MV-4-11 (cell line): ENCODE results near the gene SRRM4.

ENCODE experiments used
- DNase-seq: peaks from one replicate; lab custom pipeline; 2025; lab: John Stamatoyannopoulos, UW

Gene SRRM4

DNA sequence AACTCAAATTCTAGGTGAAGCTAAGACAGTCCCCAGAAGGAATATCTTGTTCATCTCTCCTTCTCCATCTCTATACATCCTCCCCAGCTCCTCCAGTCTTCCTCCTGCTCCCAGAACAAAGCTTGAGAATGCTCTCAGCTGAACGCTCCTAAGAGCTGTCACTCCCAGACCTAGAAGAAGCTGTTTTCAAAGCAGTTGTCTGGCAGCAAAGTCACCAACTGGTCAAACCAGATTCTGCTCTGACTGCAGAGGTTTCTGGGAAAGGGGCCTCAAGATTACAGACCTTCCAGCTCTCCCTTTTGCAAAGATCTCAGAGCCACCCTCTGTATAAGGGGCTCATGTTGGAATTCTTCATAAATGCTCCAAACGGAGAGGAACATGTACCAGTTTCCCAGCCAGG lies 187.8 kb downstream of the SRRM4 start:
- no peak for DNase-seq

- DNase-seq, result no peak
Measured at GRCh38 chr12:119171291-119171690, 189.9 kb downstream of the SRRM4 start.

DNA sequence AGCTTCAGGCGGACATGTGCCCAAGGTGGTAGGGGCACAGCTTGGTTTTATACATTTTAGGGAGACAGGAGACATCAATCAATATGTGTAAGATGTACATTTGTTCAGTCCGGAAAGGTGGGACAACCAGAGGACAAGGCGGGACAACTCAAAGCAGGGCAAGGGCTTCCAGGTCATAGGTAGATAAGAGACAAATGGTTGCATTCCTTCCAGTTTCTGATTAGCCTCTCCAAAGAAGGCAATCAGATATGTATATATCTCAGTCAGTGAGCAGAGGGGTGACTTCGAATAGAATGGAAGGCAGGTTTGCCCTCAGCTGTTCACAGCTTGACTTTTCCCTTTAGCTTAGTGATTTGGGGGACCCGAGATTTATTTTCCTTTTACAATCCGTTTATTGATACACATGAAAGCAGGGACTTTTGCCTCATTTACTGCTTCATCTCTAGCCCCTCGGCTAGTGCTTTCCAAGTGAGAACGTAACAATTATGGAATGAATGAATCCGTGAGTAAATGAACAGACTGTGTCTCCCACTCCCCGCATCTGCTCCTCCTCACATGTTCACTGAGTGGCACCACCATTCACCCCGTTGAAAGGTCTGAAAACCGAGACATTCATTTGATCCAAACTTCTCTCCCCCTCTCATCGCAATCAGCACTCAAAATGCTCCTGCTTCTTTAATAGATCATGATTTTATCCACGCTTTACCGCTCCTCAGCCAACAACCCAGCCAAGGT lies 190.5 kb downstream of the SRRM4 start:
- no peak for DNase-seq

DNA sequence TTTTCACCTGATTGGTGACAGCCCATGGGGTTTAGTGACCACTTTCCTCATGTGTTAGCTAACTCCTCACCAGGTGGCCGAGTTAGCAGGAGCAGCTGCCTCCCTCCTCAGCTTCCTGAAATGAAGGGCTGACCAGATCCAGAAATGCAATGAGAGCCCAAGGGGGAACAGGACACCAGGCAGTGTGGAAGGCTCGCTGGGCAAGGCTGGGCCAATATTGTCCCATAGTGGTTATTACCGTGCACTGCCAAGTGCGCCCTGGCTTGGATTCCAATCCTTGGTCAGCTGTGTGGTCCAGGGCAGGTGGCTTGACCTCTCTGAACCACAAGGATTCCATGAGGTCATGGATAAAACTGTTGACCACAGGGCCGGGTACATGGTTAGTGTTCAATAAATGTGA lies 193.7 kb downstream of the SRRM4 start:
- no peak for DNase-seq

GRCh38 chr12:119176267-119177055 lies 195.1 kb downstream of the SRRM4 start:
- no peak for DNase-seq

DNA sequence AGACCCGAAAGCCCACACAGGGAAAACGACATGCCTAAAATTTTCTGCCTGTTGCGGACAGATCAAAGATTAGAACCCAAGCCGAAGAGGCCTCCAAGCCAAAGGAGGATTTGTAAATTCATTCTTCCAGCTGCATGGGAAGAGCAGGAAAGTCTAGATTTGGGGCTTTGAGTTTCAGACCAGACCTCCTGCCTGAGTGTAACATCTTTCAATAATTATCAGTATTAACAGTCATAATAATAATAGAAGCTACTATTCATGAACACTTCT lies 195.7 kb downstream of the SRRM4 start:
- no peak for DNase-seq

DNA sequence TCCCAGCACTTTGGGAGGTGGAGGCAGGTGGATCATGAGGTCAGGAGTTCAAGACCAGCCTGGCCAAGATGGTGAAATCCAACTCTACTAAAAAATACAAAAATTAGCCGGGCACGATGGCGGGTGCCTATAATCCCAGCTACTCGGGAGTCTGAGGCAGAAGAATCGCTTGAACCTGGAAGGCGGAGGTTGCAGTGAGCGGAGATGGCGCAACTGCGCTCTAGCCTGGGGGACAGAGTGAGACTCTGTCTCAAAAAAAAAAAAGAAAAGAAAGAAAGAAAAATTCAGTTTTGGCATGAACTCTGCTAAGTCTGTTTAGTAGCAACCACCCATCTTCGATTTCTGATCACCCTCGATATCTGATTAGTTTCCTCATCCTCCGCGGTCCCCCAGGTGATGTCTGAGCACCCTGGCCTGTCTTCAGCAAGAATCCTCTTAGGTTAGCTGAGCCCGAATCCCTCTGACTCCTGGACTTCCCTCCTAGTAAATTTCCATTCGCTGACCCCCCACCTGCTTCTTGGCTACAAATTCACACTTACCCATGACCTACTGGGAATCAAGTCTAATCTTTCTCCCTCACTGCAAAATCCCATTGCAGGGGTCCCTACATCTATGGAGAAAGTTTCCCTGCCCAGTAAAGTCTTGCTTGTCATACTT lies 196.5 kb downstream of the SRRM4 start:
- no peak for DNase-seq

GRCh38 chr12:119178544-119179334 lies 197.4 kb downstream of the SRRM4 start, which contains the start of gene HSPB8:
Gene HSPB8, plus strand, starts transcription at chr12:119178931. Its CDS starts 382 bp downstream, at chr12:119179313.
- DNase-seq, result no peak

GRCh38 chr12:119179335-119180021 lies 198.1 kb downstream of the SRRM4 start:
- no peak for DNase-seq

GRCh38 chr12:119180380-119181040 lies 199.2 kb downstream of the SRRM4 start:
- DNase-seq, result no peak

DNA sequence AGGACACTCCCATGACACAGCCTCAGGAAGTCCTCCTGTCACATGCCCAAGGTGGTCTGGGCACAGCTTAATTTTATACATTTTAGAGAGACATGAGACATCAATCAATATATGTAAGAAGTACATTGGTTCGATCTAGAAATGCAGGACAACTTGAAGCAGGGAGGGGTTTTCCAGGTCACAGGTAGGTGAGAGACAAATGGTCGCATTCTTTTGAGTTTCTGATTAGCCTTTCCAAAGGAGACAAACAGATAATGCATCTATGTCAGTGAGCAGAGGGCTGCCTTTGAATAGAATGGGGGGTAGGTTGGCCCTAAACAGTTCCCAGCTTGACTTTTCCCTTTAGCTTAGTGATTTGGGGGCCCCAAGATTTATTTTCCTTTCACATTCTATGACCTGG lies 199.9 kb downstream of the SRRM4 start:
- no peak for DNase-seq

DNA sequence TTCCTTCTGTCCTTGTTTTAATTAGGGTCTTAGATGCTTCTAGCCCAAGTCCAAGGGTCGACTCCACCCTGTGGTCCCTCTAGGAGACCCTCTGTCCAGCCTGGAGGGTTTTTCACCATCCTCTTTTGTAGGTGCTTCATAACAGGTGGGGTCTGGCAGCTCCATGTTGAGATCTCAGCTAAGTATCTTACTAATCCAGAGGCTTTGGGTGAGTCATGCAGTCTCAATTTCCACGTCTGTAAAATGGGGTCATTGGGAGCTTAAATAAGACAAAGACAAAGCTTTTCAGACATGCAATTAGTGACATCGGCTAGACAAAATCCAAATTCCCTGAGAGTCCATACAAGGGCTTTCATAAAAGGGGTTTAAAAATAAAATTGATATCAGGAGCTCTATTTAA lies 200.6 kb downstream of the SRRM4 start:
- DNase-seq, result no peak

GRCh38 chr12:119182701-119183493 lies 201.6 kb downstream of the SRRM4 start:
- no peak for DNase-seq

- DNase-seq, result no peak
Measured at GRCh38 chr12:119183942-119184695, 202.8 kb downstream of the SRRM4 start.

GRCh38 chr12:119195256-119195655 lies 213.9 kb downstream of the SRRM4 start:
- DNase-seq, result no peak

GRCh38 chr12:119198440-119198839 lies 217.1 kb downstream of the SRRM4 start:
- no peak for DNase-seq

DNA sequence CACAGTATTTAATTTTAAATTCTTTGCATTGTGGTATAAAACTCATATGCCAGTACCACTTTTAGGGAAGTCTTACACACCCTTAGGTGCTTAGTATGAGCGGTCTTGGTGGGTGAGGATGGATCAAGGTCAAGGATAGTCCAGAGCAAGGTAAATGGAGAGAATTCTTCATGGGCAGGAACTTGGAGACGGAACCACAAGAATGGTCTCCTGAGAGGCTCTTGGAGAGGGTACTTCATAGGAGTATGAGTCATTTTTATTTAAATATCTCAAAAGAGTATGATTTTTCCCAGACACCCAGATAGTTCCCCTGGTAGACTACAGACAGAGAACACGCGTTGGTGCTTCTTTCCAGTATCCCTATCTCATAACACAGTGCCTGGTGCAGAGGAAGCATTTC lies 219.3 kb downstream of the SRRM4 start:
- DNase-seq, result no peak

DNA sequence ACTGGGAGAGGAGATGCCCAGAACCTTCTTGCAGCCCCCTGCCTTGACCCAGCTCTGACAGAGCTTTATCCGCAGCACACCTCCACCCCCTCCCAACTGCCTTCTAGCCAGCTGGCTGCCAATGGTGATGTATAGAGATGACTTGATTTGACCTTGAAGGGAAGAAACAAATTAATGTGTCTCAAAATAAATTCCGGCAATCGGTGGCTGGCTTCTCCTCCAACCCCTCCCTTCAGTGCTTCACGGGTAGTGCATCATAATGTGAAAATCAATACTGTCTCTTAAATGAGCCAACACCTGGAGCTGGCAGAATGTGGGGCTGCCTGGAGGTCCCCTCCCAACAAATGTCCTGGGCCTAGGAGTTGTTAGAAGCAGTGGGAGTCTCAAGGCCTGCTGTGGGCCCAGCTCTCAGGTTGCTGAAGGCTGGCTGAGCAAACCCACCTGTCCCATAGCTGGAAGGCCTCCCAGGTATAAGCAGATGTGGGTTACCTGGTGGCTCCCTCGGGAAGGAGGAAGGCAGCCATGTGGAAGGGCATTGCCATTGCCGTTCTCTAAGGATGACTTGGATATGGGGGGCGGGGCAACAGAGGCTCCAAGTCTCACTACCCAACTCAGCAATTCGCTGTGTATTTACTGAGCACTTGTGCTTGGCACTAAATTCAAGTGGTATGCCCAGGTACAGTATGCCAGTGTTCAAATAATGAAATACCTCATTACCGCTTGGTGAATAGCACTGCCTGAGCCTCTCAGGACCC lies 220.6 kb downstream of the SRRM4 start:
- DNase-seq, result no peak

DNA sequence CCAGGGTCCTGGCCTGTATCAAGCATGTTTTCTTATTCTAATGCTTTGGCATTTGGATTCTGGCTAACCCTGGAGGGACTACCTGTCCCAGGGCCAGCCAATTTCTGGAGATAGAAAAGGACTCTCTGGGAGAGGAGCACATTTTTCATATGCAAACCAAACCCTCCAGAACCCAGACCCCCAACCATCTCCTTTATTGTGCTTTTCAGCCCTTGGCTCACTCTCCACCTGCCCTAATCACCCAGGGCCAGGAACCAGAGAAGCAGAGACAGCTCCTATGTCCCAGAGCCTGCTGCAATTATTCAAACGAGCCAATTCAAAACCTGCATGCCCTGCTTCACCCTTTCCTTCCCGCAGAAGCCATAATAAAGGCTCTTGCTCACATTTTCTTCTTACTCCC lies 221.2 kb downstream of the SRRM4 start:
- no peak for DNase-seq
